Esophagus mucosa (tissue), 1 donor: ENCODE results near the gene PUS7L. TPM values are rescaled to one million over a fixed set of nuclear protein-coding genes. Genes with fewer than 3 reads are reported as not detected.

Experiments
- total RNA-seq: library from RNA; stranded (reverse); gene quantifications from one replicate; pipeline ENCODE4 v1.2.4, GENCODE V29; 2023
- donor health status: DM: yes; HTN: yes; CAD: no.

Gene PUS7L
- total RNA-seq, 1 donor from 2014 or later = 12.2 TPM

Other genes with a start within 250 kb of the PUS7L start
- gene ADAMTS20, start 206.6 kb downstream of the PUS7L start, total RNA-seq = not detected
- gene IRAK4, start 161 bp upstream of the PUS7L start, total RNA-seq = 15.1 TPM
- 164 TPM for gene TWF1, start 47.5 kb upstream of the PUS7L start, total RNA-seq
- gene TMEM117, start 77.3 kb upstream of the PUS7L start, total RNA-seq = 14.3 TPM